NCI-H1105 (cell line): Measurements from ENCODE around the gene ITGB7.

Source experiments
- DNase-seq: peaks from one replicate; lab custom pipeline; 2025; lab: John Stamatoyannopoulos, UW

The ITGB7 gene

GRCh38 chr12:53196486-53196885, 10.6 kb downstream of the ITGB7 start:
- DNase-seq = no peak

DNA sequence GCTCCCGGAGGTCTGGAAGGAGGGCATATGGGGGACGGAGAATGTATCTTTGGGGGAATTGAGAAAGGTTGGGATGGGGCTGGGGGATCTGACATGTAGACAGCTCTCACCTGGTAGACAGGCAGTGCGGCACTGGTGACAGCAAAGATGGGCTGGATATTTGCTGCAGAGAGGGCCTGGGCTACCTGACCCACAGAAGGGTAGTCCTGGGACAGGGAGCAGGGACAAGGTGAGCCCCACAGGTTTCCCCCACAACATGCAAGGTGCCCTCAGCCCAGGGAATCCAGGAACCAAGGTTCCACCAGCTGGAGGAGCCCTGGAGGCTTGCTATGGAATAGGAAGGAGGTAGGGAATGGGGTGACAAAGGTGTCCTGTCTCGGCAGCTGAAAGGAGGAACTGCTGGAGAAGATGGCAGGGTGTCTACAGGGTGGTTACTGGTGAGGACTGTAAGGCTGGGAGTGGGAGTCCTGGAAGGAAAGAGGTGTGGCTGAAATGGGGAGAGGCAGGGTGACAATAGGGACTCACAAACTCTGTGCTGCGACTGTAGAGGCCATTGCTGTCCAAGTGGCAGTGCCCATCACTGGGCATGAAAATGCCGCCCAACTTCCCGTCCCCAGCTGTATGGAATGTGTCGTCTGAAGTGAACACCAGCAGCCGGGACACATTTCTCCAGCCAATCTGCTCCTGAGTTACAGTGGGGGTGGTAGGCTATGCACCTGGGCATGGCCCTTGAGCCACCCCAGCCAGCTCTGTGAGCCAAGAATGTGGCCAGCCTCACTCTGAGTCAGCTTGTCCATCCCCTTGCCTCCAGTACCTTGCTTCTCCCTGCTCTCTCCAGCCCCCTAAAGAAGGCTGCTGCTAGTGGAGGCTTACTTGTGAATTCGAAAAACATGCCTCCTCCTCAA, 11.3 kb downstream of the ITGB7 start:
- no peak for DNase-seq

DNA sequence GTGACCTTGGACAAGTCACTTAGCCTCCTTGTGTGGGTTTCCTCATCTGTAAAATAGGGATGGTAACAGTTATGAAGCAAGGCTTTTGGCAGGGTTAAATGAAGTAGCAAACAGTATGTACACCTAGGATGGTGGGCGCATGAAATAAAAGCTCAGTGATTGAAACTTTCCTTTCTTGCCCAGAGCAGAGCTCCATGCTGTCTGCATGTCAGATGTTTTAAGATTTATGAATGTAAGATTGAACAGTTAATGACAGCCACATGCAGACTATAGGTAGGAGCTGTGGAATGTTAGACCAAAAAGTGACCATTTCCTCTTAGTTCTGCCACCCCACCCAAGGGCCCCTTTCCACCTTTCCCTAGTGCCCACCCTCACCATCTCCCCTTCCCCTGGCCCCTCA, 12.1 kb downstream of the ITGB7 start:
- DNase-seq = no peak

DNA sequence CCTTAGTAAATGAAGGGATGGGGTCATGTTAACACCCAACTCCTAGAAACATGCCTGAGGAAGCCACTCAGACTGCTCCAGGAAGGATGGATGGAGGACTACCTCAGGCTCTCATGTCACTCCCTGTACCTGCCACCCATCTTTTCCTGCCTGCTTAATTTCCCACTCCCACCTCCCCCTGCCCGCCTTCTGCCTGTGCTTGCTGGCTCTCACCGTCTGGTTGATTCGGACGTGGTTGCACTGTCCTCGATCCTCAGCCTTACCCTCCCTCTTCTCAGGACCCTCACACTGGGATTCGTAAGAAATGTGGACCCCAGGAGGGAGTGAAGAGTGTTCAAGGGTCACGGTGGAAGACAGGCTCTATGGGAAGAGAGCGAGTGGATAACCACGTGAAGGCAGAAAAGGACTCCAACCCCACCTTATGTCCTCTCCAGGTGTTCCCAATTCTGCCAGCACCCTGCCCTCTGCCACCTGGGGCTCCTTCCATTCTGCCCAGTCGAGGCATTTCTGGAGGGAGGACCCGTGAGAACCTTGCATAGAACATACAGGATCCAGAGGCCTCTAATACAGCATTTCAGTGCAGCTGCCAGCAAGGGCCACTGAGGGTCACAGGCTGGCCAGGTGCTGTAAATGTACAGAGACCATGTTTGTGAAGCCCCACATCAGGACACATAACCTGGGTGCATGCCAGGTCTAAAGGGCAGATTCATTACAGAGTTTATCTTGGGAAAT, 12.9 kb downstream of the ITGB7 start:
- no peak for DNase-seq

GRCh38 chr12:53193040-53193439, 14.0 kb downstream of the ITGB7 start:
- no peak for DNase-seq

DNA sequence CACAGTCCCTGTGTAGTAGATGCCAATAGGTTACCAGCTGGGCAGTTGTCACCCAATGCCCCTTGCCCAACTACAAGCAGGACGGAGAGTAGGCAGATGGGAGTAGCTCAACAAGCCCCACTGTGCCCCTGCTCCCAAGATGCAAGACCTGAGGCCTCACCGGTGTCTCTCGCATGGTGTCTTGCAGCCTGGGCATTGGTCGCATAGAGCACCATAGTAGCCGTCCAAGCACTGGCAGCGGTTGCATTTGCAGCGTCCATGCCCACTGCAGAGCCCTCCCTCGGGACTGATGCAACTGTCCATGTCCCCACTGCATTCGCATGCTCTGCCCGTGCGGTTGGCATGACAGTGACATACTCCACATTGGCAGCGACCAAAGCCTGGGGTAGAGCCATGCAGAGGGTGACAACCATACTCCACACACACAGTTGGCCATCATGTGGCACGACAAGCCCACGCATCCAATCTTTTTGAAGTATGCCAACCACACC, 14.5 kb downstream of the ITGB7 start:
- no peak for DNase-seq

- no peak for DNase-seq
These were observed 15.0 kb downstream of the ITGB7 start for GRCh38 chr12:53191885-53192530.

DNA sequence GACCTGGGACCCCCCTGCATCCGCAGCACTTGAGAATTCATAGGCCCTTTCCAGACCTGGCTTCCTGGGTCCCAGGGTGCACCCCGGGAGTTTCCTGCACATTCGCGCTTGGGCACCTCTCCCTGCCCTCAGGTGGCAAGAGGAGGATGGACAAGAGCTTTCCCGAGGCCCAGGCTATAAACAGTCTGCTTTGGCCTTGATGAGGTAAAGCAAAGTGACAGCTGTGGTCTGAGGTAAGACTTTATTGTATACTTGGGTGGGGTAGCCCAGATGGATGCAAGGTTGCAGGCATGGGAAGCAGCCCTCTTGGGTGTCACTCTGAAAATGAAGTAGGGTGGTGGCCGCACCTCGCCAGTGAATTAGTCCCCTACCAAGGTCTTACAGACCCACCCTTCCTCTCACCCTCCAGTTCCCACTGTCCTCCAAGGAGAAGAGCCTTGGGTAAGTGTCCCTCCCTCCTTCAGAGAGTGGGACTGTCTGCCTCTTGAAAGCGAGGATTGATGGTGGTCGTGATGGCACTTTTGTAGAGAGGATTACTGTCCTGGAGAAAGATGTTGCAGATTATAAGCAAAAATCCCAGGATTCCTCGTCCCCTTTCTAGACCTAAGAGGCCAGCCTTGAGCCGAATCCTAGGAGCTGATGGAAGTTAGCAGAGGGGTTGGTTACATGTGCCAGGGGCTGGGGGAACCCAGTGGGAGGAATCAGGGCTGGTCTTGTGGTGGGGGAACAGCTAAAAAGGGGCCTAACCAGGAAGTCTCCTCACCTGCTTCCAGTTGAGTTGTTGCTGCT, 15.8 kb downstream of the ITGB7 start:
- no peak for DNase-seq

DNA sequence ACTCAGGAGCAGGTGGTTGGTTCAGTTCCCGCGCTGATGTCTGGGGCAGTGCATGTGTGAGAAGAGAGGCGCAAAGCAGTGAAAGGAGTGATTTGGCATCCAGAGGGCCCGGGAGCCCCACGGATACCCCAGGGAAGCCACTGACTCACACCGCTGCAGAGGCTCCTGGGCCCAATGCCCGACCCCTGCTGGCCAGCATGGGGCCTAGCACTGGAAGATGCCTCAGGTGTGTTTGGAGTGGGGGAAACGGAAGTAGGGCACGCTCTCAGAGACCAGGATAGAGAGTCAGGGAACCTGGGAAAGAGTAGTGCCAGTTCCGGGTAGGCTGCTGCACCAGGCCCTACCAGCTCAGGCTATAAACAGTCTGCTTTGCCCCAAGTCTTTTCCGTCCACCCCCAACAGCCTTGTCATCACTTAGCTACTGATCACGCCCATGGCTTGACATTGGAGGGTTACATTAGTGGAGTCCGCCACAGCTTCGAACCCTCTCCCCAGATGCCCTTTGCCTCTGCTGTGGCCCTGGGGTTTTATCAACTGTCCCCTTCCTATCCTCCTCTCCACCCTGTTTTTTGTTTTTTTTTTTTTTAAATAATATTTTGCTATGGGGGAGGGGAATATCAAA, 16.8 kb downstream of the ITGB7 start:
- no peak for DNase-seq

- no peak for DNase-seq
These were observed 19.7 kb downstream of the ITGB7 start for GRCh38 chr12:53187145-53187899.

DNA sequence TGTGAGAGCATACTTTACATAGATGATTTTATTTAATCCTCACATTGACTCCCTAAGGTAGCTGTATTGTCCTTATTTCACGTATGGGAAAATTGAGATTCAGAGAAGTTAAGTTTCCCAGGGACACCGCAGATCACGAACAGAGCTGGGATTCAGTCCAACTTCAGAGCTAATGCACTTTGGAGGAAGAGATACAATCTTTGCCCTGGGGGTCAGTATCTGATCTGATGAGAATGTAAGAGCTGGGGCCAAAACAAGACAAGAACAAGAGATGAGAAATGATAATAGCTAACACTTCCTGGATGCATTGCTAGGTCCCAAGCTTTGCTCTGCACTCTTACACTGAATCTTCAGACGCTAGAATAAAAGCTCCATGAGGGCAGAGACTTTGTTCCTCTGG, 20.3 kb downstream of the ITGB7 start:
- no peak for DNase-seq

DNA sequence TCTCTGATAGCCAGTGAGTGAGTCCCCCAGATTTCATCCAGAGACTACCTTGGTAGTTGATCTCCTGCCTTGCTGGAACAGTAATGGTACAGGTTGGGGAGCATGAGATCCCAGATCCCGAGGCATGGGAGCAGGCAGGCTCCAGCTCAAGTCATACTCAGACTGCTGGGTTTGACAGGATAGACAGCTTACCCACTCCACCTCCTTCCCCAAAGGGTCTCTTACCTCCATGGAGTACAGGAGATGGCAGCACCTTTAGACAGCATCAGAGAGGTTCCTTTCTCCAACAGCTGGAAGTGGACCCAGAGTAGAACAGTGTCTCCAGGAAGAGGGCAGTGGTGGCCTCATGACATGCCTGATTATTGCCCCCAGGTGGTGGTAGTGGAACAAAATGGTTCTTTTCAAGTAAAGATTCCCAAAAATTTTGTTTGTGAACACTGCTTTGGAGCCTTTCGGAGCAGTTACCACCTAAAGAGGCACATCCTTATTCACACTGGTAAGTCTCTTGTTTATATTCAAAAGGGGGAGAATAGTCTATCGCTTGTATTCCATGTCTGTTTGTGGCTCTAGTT, 21.4 kb downstream of the ITGB7 start:
- no peak for DNase-seq

DNA sequence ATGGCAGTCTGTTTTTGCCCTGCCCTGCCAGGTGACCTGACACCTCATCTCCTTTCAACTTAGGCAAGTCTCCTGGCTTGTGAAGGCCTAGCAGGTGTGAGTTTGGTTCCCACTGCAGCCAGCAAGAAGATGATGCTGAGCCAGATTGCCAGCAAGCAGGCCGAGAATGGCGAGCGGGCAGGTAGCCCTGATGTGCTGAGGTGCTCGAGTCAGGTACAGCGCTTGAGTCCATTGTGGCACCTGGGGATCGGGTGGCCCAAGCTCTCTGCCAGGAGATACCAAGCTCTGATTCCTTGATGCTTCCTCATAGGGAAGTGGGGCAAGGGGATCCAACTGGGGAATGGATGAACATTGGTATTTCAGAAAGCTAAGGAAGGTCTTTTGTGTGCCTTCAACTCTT, 22.2 kb downstream of the ITGB7 start:
- no peak for DNase-seq

GRCh38 chr12:53182903-53183302, 24.1 kb downstream of the ITGB7 start:
- DNase-seq = no peak

GRCh38 chr12:53181935-53182334, 25.1 kb downstream of the ITGB7 start:
- DNase-seq = no peak

- DNase-seq = peak; percentile 60
These were observed 26.0 kb downstream of the ITGB7 start for GRCh38 chr12:53180931-53181645.

DNA sequence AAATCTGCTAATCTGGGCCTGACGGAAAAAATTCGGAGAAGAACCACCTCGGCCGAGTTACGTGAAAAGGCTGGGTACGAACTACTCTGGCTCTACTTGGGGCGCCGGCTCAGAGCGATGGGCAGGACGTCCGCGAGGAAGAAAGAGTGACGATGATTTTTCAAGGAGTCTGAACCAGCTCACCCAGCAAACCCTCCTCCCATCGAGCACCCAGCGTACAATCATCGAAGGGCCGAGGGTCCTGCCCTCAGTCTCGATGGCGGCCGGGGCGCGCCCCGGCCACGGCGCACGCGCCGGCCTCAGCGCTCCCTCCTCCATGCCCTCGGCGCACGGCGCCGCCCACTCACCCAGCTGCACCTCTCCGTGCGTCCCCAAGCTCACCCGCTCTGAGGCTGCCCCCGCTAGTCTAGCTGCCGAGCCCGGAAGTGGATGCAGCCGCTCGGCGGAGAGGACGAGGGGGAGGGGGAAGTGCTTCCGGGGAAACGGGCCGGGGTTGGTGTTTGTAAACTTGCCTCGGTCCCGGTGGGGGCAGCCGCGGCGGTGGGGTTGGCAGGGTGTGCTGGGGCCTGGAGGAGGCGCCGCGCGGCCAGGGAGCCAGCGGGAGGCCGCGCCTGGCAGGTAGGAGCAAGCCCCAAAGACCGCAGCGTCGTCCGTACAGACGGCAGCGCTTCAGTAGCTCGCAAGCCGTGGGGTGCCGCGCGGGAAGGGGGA, 26.7 kb downstream of the ITGB7 start, which contains the start of the genes CSAD and ZNF740:
TSS of gene CSAD (minus strand) at position 706 of the 711 bp plus-strand sequence. CDS start 7,455 bp downstream, outside the sequence.
TSS of gene ZNF740 (plus strand) at position 503 of the 711 bp plus-strand sequence. CDS start 1,262 bp downstream, outside the sequence.
- DNase-seq = peak; percentile 85

DNA sequence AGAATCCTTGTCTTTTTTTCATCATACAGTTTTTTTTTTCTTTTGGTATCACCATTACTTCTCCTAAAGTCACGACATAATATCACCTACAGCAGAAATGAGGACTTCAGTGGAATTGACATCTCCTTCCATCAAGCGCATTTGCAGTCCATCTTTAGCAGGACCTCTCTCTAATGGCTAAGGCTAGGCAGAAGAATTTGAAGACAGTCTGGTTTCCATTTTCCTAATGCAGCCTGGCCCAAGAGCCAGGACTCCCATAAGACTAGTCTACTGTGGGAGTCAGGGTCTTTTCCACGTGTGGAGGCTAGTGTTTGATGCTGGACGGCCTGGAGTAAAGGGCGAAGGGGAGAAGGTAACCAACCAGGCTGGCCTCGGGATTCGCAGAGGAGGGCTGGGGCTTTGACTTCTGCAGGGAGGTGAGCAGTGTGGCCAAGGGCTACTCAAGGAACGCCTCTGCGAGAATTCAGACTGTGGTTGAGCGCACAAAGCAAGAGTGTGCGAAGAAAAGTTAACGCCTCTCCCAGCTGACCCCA, 27.3 kb downstream of the ITGB7 start:
- DNase-seq = no peak
